Measurements from ENCODE around the gene PPFIBP2. TPM values are rescaled to one million over a fixed set of nuclear protein-coding genes. Genes with fewer than 3 reads are reported as not detected.

The PPFIBP2 gene
- total RNA-seq, 1 donor from 2014 or later: 74.1 TPM

DNA sequence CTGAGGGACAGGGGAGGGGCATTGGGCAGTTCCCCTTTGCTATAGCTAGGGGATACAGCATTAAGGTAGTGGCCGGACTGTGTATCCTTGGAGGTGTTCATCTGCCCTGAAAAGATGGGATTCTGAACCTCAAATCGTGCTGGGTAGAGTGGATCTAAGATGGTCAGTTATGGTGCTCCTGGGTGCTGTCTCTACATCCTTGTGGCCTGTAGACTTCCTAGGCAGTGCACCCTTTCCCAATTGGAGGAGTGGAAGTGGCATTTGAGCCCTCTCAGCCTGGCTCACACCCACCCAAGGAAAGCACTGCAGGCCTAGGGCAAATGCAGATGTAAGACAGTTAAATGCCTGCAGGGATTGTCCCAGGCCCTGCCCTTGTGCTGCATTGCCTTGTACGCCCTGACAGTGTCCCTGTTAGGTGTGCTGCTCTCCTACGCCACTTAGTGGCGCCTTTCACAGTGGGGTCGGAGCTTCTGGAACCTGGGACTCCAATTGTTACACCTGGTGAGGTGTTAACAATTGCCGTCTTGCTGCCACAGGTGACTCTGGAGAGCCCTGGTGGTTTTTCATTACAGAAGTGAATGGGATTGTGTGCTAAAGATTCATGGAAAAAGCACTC, 35.0 kb downstream of the PPFIBP2 start:
- no peaks in the 10 kb centered on the region for H3K27me3 Mint-ChIP-seq (ENCODE audit: unreplicated experiment)
- peaks cover 9% of the 10 kb centered on the region for H3K4me1 Mint-ChIP-seq (ENCODE audit: unreplicated experiment)
- DNase-seq (ENCODE audit: extremely low spot score, unreplicated experiment): no peak
- H3K4me3 Mint-ChIP-seq (ENCODE audit: unreplicated experiment): no peak overlapping the region
- no peak overlapping the region for H3K27ac Mint-ChIP-seq (ENCODE audit: unreplicated experiment)
- H3K9me3 Mint-ChIP-seq (ENCODE audit: unreplicated experiment): no peaks in the 10 kb centered on the region
- no peaks in the 10 kb centered on the region for H3K36me3 Mint-ChIP-seq (ENCODE audit: unreplicated experiment)
- TF ChIP-seq, protein P1, sequence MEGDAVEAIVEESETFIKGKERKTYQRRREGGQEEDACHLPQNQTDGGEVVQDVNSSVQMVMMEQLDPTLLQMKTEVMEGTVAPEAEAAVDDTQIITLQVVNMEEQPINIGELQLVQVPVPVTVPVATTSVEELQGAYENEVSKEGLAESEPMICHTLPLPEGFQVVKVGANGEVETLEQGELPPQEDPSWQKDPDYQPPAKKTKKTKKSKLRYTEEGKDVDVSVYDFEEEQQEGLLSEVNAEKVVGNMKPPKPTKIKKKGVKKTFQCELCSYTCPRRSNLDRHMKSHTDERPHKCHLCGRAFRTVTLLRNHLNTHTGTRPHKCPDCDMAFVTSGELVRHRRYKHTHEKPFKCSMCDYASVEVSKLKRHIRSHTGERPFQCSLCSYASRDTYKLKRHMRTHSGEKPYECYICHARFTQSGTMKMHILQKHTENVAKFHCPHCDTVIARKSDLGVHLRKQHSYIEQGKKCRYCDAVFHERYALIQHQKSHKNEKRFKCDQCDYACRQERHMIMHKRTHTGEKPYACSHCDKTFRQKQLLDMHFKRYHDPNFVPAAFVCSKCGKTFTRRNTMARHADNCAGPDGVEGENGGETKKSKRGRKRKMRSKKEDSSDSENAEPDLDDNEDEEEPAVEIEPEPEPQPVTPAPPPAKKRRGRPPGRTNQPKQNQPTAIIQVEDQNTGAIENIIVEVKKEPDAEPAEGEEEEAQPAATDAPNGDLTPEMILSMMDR (IDR thresholded peaks at IDR 0.05): peak; percentile 11

GRCh38 chr11:7549681-7550080, 35.9 kb downstream of the PPFIBP2 start:
- TF ChIP-seq, protein P1 (IDR thresholded peaks at IDR 0.05): no peak
- H3K36me3 Mint-ChIP-seq (ENCODE audit: unreplicated experiment): no peaks in the 10 kb centered on the region
- peaks cover 9% of the 10 kb centered on the region for H3K4me1 Mint-ChIP-seq (ENCODE audit: unreplicated experiment)
- DNase-seq (ENCODE audit: extremely low spot score, unreplicated experiment): no peak
- no peaks in the 10 kb centered on the region for H3K27me3 Mint-ChIP-seq (ENCODE audit: unreplicated experiment)
- no peak overlapping the region for H3K27ac Mint-ChIP-seq (ENCODE audit: unreplicated experiment)
- no peaks in the 10 kb centered on the region for H3K9me3 Mint-ChIP-seq (ENCODE audit: unreplicated experiment)
- H3K4me3 Mint-ChIP-seq (ENCODE audit: unreplicated experiment): no peak overlapping the region

DNA sequence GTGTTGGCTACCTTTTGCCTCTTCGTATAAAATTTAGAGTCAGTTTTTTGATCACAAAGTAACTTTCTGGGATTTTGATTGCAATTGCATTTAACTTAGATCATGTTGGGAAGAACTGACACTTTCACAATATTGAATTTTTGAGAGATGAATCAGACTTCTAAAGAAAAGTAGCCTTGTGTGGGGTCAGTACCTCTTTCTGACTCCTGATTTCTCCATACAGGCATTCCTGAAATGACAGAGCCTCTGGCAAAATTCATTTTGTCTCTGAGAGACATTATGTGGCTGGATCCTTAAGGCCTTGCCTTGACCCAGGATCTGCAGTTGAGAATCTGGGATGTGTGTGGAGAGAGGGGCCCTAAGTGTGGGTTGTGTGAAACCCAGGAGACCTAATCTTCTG, 37.8 kb downstream of the PPFIBP2 start:
- H3K36me3 Mint-ChIP-seq (ENCODE audit: unreplicated experiment): peaks cover 3% of the 10 kb centered on the region
- peaks cover 4% of the 10 kb centered on the region for H3K9me3 Mint-ChIP-seq (ENCODE audit: unreplicated experiment)
- TF ChIP-seq, protein P1 (IDR thresholded peaks at IDR 0.05): no peak
- H3K4me3 Mint-ChIP-seq (ENCODE audit: unreplicated experiment): no peak overlapping the region
- no peak overlapping the region for H3K27ac Mint-ChIP-seq (ENCODE audit: unreplicated experiment)
- no peak for DNase-seq (ENCODE audit: extremely low spot score, unreplicated experiment)
- peaks cover 15% of the 10 kb centered on the region for H3K4me1 Mint-ChIP-seq (ENCODE audit: unreplicated experiment)
- no peaks in the 10 kb centered on the region for H3K27me3 Mint-ChIP-seq (ENCODE audit: unreplicated experiment)

GRCh38 chr11:7552666-7553065, 38.9 kb downstream of the PPFIBP2 start:
- H3K27ac Mint-ChIP-seq (ENCODE audit: unreplicated experiment): no peak overlapping the region
- peaks cover 15% of the 10 kb centered on the region for H3K4me1 Mint-ChIP-seq (ENCODE audit: unreplicated experiment)
- TF ChIP-seq, protein P1 (IDR thresholded peaks at IDR 0.05): no peak
- no peak overlapping the region for H3K4me3 Mint-ChIP-seq (ENCODE audit: unreplicated experiment)
- DNase-seq (ENCODE audit: extremely low spot score, unreplicated experiment): no peak
- H3K9me3 Mint-ChIP-seq (ENCODE audit: unreplicated experiment): peaks cover 7% of the 10 kb centered on the region
- H3K27me3 Mint-ChIP-seq (ENCODE audit: unreplicated experiment): no peaks in the 10 kb centered on the region
- peaks cover 3% of the 10 kb centered on the region for H3K36me3 Mint-ChIP-seq (ENCODE audit: unreplicated experiment)

GRCh38 chr11:7555052-7555699, 41.4 kb downstream of the PPFIBP2 start:
- peaks cover 26% of the 10 kb centered on the region for H3K4me1 Mint-ChIP-seq (ENCODE audit: unreplicated experiment)
- H3K4me3 Mint-ChIP-seq (ENCODE audit: unreplicated experiment): no peak overlapping the region
- H3K9me3 Mint-ChIP-seq (ENCODE audit: unreplicated experiment): peaks cover 7% of the 10 kb centered on the region
- no peaks in the 10 kb centered on the region for H3K27me3 Mint-ChIP-seq (ENCODE audit: unreplicated experiment)
- TF ChIP-seq, protein P1 (IDR thresholded peaks at IDR 0.05): no peak
- H3K36me3 Mint-ChIP-seq (ENCODE audit: unreplicated experiment): peaks cover 3% of the 10 kb centered on the region
- DNase-seq (ENCODE audit: extremely low spot score, unreplicated experiment): no peak
- H3K27ac Mint-ChIP-seq (ENCODE audit: unreplicated experiment): no peak overlapping the region

Measured in osteocyte (in vitro differentiated cells).